GM12801 (cell line): ENCODE data around the gene MXD4.

Source experiments
- TF ChIP-seq, protein P1 (sequence below): IDR thresholded peaks from one replicate; pipeline ENCODE4 v1.5.1; 2011; ENCODE audit warnings: control low read depth; ENCODE audit not compliant: insufficient read length; ENCODE audit errors: extremely low read depth

The MXD4 gene

DNA sequence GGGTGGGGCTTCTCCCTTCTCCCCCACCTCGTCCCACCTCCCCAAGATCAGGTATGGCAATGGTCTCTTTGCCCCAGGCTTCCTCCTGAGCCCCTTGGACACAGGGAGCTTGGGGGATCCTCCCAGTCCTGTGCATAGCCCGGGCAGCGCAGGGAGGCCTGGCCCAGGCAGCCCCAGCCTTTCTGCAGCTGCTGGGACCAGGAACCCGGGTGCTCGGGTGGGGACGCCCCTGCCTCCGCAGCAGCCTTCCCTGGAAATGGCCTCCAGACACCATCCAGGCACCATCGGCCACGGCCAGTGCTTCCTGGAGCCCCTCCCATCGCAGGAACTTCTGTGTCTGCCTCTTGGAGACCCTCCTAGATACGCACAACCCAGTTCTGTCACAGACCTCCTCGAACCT lies 5.9 kb upstream of the MXD4 start:
- TF ChIP-seq, protein P1, sequence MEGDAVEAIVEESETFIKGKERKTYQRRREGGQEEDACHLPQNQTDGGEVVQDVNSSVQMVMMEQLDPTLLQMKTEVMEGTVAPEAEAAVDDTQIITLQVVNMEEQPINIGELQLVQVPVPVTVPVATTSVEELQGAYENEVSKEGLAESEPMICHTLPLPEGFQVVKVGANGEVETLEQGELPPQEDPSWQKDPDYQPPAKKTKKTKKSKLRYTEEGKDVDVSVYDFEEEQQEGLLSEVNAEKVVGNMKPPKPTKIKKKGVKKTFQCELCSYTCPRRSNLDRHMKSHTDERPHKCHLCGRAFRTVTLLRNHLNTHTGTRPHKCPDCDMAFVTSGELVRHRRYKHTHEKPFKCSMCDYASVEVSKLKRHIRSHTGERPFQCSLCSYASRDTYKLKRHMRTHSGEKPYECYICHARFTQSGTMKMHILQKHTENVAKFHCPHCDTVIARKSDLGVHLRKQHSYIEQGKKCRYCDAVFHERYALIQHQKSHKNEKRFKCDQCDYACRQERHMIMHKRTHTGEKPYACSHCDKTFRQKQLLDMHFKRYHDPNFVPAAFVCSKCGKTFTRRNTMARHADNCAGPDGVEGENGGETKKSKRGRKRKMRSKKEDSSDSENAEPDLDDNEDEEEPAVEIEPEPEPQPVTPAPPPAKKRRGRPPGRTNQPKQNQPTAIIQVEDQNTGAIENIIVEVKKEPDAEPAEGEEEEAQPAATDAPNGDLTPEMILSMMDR = no peak

DNA sequence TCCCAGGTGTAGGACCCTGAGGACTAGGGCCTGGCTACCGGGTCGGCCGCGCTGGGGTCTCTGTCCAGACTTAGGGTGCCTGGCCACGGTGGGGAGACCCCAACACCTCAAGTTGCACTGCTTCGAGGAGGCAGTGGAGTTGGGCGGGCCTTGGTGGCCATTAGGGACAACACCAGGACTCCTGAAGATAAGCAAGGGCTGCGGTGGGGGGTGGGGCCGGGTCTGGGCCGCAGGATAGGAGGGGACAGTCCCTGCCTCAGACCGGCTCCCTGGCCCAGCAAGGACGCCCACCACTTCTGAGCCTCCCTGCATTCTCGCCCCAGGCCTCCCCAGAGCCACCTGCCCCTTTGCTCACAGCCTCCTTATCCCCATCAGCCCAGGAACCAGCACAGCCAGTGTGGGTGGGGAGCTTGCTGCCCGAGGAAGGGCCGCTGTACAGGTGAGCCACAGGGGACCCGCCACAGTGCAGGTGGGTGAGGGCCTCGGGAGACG lies 5.5 kb upstream of the MXD4 start:
- TF ChIP-seq, protein P1 = no peak

DNA sequence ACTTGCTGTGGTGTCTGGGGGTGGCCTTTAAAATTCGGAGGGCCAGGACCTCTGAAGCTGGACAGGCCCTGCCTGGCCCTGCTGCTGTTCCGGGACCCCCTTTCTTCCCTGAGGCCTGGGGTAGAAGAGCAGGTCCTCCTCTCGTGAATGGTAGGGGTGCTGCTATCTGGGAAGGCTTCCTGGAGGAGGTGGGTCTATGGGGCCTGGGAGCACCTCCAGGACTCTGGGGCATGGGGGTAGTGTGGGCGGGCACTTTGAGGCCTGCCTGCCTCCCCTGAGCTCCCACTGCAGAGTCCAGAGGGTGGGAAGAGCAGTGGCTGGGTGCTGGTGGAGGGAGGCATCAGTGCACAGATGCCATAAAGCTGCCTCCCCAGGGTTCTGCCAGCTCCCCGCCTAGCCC lies 4.9 kb upstream of the MXD4 start:
- TF ChIP-seq, protein P1 = no peak

DNA sequence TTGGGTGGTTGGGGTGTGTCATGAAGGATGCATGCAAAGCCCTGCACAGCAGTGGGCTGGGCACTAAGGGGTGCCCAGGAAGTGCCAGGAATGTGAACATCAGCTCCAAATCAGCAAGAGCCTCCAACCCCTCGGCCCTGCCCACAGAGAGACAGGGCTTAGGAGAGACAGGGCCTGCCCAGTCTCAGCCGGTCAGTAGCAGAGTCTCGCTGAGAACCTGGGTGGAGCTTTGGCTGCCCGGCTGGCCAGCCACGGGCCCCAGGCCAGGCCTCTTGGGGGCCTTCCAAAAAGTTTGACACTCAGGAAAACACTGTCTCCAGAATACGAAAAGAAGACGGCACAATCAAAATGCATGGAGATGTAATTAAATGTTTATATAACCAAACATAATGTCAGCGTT lies 4.3 kb upstream of the MXD4 start:
- TF ChIP-seq, protein P1 = no peak

DNA sequence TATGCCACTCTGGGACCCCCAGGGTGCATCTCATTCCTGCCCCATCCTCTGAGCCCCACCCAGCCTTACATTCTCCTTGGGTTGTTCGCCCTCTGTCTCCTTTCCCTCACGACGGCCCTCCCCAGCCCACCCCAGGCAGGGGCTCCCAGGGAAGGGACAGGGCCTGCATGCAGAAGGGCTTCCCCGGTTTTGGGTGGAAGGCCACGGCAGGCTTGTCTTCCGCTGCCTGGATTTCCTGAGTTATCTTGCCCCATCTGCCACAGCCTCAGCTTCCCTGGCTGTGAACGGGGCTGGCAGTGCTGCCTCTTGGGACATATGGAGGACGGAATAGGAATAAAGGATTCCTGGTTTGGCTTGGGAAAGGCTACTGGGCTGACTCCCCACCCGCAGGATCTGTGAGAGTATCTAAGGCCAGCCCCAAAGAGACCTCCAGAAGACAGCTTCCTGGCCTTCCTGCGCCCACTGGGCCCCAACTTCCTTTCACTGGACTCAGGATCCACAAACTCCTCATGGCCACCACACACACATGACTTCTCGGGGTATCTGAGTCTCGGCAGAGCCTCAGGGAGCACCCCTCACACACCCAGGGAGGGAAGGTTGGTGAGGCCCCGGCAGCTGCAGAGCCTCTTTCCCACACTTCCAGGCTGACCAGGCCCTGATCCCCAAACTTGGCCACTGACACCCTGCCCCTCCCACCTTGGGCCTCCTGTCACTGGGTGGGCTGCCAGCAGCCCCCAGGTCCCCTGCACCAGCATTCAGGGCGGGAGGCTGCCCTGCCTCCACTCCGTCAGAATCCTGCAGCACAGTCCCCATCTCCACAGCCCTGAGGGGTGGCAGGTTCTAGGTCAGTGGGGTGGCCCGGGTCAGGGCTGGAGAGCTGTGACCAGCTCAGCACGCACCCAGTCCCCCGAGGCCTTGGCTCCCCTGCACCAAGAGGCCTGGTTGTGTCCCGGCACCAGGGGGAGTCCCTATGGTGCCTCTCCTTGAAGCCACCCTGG lies 3.5 kb upstream of the MXD4 start:
- TF ChIP-seq, protein P1 = no peak

DNA sequence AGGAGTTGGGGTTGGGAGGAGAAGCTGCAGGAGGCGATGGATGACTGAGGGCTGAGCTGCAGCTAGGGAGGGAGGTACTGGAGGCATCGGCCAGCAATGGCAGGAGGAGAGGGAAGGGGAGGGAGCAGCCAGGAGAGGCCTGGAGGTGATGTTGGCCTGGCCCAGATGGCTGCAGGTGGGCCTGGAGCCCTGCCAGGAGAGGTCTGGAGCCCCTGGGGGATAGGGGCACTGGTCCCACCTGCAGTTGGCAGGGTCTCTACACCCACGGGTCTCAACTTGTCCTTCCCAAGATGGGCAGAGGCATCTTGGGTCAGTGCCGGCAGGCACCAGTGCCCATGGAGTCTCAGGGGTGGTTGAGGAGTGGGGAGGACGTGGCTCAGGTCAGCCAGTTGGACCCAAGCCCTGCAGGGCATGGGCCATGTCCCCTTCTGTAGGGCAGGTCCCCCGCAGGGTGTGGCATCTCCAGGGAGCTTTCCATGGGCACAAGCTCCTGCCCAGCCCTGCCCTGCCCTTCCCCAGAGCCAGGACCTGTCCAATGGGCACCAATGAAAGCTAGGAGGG lies 2.7 kb upstream of the MXD4 start:
- TF ChIP-seq, protein P1 = no peak

DNA sequence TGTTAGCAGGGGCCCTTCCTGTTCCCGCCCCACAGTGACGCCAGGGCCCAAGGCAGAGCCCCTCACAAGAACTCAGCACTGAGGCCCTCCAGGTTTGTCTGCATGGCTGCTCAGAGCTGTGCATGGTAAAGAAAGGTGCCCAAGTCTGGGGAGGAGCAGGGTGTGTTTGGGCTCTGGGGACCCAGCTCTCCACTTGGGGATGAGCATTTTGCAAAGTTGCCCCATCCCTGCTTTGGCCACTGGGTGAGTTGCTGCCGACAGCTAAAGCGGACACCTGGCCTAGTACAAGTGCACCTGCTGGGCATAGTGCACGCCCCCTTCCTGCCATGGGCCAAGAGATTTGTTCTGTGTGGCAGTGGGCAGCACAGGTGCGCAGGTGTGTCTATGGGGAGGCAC lies 2.0 kb upstream of the MXD4 start:
- TF ChIP-seq, protein P1 = no peak
